Fibroblast of mammary gland (primary cell): Measurements from ENCODE around the gene RBM19.

Source experiments
- DNase-seq: peaks from one replicate; pipeline ENCODE4 v3.0.0-alpha.2; 2010; ENCODE audit warnings: low read depth
- H3K4me3 ChIP-seq: 2 replicates; pipeline ENCODE4 v1.5.1; 2011; ENCODE audit warnings: low read depth, mild to moderate bottlenecking, low read length, moderate library complexity; ENCODE audit not compliant: control insufficient read depth
- TF ChIP-seq, protein P1 (sequence below): conservative IDR thresholded peaks from 2 replicates; pipeline ENCODE4 v1.5.1; 2011; ENCODE audit warnings: low read depth, low read length, inconsistent platforms; ENCODE audit not compliant: control insufficient read depth, insufficient read depth

The RBM19 gene

DNA sequence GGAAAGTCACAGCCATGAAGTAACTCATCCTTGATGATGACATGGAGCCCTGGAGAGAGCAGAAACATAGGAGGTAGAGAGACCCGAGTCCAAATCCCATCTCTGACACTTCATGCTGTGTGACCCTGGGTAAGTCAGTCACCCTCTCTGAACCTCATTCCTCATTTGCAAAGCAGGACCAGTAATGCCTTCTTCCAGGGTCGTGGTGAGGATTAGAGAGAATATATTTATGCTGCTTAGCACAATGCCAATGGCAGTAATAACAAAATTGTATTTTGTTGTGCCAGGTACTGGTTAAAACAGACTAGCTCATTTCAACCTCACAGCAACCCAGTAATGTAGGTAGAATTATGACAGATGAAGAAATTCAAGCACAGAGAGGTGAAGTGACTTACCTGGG, 13.9 kb upstream of the RBM19 start:
- no peak for DNase-seq
- H3K4me3 ChIP-seq: no peak overlapping the region
- TF ChIP-seq, protein P1, sequence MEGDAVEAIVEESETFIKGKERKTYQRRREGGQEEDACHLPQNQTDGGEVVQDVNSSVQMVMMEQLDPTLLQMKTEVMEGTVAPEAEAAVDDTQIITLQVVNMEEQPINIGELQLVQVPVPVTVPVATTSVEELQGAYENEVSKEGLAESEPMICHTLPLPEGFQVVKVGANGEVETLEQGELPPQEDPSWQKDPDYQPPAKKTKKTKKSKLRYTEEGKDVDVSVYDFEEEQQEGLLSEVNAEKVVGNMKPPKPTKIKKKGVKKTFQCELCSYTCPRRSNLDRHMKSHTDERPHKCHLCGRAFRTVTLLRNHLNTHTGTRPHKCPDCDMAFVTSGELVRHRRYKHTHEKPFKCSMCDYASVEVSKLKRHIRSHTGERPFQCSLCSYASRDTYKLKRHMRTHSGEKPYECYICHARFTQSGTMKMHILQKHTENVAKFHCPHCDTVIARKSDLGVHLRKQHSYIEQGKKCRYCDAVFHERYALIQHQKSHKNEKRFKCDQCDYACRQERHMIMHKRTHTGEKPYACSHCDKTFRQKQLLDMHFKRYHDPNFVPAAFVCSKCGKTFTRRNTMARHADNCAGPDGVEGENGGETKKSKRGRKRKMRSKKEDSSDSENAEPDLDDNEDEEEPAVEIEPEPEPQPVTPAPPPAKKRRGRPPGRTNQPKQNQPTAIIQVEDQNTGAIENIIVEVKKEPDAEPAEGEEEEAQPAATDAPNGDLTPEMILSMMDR: no peak

DNA sequence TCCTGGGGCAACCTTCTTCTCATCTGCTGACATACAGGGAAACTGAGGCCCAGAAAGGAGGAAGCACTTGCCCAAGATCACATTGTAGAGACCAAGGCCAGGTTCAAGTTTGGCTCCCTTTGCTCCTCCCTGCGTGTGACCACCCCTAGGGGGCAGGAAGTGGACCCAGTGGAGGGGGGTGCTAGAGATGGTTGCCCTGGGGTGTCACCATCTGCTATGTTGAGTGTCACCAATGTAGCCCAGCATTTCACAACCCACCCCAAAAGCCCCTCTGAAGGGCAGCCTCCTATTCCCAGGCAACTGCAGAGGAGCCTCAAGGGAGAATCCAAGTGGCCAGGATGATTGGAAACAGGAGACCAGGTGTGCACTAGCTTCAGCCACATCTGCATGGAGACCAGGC, 12.0 kb upstream of the RBM19 start:
- no peak overlapping the region for H3K4me3 ChIP-seq
- DNase-seq: no peak
- TF ChIP-seq, protein P1: no peak

DNA sequence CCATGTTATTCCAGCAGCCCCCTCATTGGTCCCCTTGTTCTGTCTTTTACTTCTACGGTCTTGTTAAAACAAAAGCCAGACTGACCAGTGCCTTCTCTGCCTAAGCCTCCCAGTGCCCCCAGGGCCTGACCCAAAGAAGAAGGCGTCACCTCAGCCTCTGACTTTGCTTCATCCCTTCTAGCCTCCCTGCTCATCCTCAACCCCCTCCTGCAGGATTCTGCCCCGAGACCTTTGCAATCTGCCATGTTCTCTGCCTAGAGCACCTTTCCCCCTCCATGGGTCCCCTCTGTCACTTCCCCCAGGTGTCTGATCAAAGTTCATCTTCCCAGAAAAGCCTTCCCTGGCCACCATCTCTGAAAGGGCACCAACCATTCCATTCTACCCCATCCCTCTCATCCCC, 7.9 kb upstream of the RBM19 start:
- no peak overlapping the region for H3K4me3 ChIP-seq
- TF ChIP-seq, protein P1: no peak
- no peak for DNase-seq

DNA sequence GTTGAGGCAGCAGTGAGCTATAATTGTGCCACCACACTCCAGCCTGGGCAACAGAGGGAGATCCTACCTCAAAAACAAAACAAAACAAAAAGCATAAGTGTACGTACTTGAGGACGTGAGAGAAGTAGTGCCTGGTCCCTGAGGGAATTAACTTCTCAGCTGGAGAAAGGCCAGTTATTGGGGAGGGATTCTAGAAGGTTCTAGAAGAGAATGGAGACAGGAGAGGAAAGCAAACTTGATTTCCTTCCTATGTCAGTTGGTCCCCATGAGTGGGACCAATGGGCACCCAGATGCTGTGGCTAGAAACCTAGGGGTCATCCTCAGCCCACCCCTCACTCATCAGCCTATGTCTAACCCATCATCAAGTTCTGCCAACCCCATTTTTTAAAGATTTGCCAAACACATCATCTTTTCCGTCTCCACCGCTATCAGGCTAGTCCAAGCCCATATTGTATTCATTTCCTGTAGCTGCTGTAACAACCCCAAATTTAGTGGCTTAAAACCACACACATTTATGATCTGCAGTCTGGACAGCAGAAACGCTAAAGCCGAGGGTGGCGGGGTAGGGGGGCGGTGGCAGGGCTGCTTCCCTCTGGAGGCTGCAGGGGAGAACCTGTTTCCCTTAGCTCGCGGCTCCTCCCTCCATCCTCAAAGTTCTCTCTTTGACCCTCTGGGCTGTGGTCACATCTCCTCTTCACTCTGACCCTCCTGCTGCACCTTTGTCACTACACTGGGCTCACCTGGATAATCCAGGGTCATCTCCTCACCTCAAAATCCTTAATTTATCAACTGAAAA, 7.2 kb upstream of the RBM19 start:
- TF ChIP-seq, protein P1: no peak
- no peak overlapping the region for H3K4me3 ChIP-seq
- DNase-seq: no peak

DNA sequence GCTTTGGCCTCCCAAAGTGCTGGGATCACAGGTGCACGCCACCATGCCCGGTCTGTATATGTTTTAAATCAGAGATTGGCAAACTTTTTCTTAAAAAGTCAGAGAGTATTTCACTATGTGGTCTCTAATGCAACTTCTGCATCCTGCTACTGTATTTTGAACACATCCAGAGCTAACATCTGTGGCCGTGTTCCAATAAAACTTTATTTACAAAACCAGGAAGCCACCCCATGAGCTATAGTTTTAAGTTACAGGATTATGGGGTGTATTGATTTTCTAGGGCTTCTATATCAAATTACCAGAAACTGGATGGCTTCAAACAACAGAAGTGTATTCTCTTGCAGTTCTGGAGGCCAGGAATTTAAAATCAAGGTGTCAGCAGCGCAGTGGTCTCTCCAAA, 5.3 kb upstream of the RBM19 start:
- H3K4me3 ChIP-seq: no peak overlapping the region
- DNase-seq: no peak
- TF ChIP-seq, protein P1: no peak

DNA sequence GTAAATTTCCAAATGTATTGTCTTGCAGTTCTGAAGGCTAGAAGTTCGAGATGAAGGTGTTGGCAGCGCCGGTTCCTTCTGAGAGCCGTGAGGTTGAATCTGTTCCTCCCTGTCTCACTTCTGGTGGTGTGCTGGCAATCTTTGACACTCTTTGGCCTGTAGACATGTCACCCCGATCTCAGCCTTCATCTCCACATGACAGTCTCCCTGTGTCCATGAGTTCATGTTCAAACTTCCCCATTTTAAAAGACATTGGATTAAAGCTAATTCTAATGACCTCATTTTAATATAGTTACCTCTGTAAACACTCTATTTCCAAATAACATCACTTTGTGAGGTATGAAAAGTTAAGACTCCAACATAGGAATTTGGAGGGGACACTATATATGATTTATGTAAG, 4.1 kb upstream of the RBM19 start:
- no peak for DNase-seq
- no peak overlapping the region for H3K4me3 ChIP-seq
- TF ChIP-seq, protein P1: no peak
